Right kidney (tissue), 1 donor: ENCODE measurements around the gene CPNE5.

Experiments used
- DNase-seq: peaks from one replicate; pipeline ENCODE4 v3.0.0-alpha.2; 2016

The CPNE5 gene

GRCh38 chr6:36744304-36744673 lies 95.0 kb downstream of the CPNE5 start:
- no peak for DNase-seq

GRCh38 chr6:36743538-36744303 lies 95.5 kb downstream of the CPNE5 start:
- no peak for DNase-seq

DNA sequence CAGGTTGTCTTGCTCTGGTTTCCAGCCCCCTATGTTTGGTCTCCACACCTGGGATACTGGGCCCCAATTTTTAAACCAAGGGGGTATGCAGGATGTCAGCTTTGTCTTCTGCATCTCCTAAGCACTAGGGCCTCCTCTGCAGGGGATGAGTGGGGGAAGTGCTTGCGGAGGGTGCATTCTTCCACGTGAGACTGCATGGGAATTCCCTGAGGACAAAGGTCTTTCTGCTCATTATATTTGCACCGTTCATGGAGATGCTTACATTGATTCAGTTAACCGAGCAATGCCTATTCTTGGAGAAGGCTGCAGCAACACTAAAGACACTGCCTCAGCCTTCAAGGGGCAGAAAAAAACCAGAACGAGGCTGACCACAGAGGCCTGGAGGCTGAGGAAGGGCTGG lies 96.2 kb downstream of the CPNE5 start:
- no peak for DNase-seq

GRCh38 chr6:36742146-36742545 lies 97.1 kb downstream of the CPNE5 start:
- DNase-seq, result no peak

DNA sequence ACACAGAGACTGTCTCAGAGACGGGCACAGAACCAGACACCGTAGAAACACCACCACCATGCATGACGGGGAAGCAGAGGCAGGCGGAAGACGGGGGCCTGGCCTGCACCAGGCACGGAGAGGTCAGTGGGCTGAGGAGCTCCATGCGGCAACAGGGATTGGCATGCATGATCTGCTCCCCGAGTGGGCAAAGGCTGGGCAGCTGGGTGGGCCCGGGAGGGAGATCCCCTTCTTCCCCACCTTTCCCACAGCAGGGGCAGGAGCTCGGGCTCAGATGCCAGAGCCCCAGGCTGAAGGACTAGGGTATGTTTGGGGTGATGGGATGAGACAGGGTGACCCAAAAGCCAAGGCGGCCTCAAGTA lies 98.4 kb downstream of the CPNE5 start:
- no peak for DNase-seq

GRCh38 chr6:36739947-36740817 lies 99.1 kb downstream of the CPNE5 start:
- DNase-seq, result no peak

DNA sequence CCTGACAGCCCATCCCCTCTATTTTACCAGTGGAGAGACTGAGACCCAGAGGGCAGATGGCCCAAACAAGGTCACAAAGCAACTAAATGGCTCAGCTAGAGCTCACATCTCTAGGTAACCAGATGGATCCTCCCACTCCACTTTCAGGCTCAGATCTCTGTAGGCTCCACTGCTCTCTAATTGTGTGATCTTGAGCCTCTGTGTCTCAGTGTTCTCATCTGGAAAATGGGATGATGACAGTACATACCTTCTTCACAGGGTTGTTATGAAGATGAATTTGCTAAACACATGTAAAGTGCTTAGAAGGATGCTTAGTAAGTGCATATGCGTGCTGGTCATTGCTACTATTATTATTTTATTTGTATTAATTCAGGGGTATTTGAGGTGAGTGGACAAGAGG lies 101.1 kb downstream of the CPNE5 start:
- DNase-seq, result no peak

GRCh38 chr6:36737043-36737785 lies 102.0 kb downstream of the CPNE5 start:
- no peak for DNase-seq

GRCh38 chr6:36735110-36736071 lies 103.9 kb downstream of the CPNE5 start:
- peak; percentile 42 for DNase-seq

DNA sequence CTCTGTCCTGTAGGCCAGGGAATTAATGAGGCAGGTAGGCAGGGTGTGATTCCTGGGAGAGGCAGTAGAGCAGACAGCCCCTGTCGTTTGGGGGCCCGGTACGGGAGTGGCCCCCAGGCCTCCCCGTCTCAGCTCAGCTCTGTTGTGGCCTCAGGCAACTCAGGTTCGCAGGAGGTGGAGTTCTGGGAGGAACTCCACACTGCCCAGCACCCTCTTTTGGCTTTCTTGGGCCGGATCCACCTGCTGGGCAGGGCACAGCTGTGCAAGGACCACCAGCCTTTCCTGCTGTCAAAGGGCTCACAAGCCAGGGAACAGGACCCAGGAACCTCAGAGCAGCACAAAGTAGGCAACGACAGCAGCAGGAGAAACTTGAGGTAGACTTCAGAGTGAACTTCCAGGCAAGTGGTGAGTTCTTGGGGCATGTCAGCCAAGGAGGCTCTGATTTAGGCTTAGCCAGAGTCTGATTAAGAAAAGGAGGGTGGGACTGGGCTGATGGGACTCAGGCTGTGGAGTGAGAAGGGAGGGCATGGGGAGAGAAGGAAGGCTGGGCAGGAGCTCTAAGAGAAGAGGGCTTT lies 104.7 kb downstream of the CPNE5 start:
- DNase-seq, result no peak

DNA sequence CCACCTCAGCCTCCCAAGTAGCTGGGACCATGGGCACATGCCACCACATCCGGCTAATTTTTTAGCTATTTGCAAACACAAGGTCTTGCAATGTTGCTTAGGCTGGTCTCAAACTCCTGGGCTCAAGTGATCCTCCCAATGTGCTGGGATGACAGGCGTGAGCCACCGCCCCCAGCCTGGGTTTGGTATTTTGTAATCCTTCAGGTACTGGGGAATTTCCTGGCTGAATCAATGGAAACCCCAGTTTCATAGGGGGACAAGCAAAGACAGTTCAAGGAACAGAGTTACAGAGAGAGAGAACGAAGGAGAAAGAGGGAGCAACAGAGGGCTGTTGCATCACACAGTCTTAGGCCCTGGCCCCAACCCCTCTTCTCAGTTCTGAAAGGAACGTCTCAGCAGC lies 105.9 kb downstream of the CPNE5 start:
- DNase-seq, result no peak

- no peak for DNase-seq
These were observed 107.5 kb downstream of the CPNE5 start for GRCh38 chr6:36731622-36732310.

DNA sequence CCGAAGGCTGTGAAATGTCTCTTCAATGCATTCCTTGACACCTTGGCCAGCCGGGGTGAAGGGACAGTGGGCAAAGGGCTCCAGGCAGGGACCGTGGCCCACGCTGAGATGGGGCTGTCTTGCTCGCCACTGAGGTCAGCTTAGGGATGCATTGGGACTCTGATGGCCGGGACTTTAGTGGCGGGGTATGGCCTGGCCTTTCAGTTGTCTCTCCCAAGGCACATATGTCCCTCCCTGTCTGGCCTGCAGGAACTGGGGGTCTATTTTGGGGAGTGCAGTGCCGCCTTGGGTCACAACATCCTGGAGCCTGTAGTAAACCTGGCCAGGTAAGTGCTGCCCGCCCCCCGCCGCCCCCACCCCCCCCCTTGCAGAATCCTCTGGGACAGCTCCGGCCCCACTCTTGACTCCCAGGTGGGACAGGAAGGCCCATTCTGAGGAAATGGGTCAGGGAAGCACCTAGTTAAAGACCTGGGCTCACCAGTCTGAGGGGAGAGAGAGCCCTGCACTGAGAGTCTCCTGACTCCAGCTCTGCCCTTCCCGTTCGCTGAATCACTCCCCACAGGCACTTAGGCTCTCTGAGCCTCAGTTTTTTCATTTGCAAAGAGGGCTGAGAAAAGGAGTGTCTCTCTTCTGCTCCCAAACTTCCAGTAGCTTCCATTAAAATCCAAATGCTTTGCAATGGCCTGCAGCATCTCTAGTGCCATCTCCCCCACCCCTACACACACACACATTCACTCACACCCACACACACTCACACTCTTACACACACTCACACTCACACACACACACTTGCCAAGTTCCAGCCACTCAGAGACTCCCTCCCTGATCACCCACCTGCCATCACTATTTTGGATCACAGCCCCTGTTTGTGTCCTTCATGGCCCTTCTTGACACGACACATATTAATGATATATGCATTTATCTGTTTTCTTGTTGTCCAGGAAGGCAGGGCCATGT lies 108.5 kb downstream of the CPNE5 start:
- no peak for DNase-seq

GRCh38 chr6:36729161-36729524 lies 110.1 kb downstream of the CPNE5 start:
- DNase-seq, result no peak

GRCh38 chr6:36728289-36729160 lies 110.7 kb downstream of the CPNE5 start:
- no peak for DNase-seq

DNA sequence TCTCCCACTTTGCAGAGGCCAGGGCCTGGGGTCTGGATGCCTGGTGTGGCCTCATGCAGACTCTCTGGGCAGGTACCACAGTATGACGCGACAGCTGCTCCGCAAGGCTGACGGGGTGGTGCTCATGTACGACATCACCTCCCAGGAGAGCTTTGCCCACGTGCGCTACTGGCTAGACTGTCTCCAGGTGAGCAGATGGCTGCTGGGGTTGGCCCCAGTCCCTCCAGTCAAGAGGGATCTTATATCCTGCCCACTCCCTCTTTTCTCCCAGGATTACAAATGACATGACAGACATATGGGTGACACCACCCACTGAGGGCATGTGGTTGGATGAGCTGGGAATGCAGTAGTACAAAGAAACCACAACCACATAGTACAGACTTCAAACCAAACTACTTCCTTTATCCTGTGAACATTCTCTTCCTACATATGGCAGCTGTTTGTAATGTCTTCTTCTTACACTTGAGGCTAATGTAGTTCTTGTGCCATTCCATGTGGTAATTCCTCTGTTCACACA lies 111.7 kb downstream of the CPNE5 start:
- DNase-seq, result no peak

GRCh38 chr6:36725581-36725980 lies 113.7 kb downstream of the CPNE5 start:
- DNase-seq, result no peak
